ENCODE data around the gene RNF123.
A peak's percentile ranks its signal among the peaks of the same experiment; 100 is the strongest.

Gene RNF123

DNA sequence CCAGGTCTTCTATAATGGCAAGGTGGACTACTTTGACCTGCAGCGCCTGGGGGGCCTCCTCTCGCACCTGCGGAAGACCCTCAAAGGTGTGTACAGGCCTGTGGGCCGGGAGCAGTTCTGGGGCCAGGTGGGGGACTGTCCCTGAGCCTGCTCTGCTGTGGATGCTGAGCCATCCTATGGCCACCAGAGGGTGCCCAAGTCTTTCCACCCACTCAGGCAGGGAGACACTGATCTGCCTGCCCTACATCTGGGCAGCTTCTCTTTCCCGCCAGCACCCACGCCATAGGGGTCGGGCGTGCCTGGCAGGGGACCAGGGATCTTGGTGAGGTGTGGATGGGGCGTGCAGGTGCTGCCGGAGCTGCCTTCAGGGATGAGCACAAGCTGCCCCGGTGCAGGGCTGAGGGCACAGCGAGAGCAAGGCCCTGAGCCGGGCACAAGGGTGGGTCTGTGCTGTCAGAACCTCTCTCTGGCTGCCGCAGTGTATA lies 14.1 kb downstream of the RNF123 start:
- DNase-seq (ENCODE audit: low spot score) = peak; percentile 72

DNA sequence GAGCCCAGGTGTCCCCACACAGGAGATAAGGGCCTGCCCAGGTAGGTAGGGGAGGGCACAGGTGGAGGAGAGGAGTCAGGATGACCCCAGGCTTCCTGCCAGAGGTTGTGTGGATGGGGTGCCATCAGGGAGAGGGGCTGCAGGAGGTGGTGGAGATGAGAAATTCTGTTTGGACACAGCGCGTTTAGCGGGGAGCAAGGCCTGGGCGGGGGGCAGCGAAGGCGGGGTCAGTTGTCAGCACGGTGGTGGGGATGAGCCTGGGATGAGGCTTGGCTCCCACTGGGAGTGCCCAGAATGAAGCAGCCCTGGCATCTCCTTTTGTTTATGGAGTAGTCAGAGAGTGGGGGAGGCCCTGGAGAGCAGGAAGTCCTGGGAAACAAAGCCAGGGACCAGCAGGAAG lies 14.6 kb downstream of the RNF123 start:
- DNase-seq (ENCODE audit: low spot score) = no peak

DNA sequence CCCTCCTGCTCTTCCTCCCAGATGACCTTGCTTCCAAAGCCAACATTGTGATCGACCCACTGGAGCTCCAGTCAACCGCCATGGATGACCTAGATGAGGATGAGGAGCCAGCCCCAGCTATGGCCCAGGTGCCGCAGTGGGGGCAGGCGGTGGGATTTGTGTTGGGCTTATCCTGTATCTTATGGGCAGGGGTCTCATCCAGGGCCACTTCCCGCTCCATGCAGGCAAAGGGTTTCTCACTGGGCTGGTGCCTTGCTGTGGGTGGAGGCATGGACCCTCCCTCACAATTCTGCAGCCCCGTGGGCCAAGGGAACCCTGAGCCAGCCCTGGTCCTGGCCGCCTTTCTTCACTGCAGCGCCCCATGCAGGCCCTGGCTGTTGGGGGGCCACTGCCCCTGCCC lies 15.3 kb downstream of the RNF123 start:
- no peak for DNase-seq (ENCODE audit: low spot score)

DNA sequence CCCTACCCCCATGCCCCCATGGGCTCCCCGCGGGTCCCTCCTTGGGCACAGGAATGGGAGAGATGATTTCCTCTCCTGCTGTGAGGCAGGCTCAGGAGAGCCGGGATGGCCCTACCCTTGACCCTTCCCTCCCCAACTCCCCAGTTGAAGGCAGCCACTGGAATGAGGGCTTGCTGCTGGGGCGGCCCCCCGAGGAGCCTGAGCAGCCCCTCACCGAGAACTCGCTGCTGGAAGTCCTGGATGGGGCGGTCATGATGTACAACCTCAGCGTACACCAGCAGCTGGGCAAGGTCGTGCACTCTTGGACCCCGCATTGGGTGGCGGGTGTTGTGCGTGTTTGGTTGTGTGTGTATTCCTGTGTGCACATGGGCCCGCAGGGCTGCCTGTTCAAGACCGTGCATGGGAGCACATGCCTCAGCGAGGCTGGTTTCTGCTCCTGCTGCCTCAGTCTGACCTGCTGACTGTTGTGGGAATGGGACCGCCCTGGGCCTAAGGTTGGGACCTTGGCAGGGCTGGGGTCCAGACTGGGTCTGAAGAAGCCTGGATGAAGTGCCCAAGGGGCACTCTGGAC lies 16.1 kb downstream of the RNF123 start:
- no peak for DNase-seq (ENCODE audit: low spot score)

DNA sequence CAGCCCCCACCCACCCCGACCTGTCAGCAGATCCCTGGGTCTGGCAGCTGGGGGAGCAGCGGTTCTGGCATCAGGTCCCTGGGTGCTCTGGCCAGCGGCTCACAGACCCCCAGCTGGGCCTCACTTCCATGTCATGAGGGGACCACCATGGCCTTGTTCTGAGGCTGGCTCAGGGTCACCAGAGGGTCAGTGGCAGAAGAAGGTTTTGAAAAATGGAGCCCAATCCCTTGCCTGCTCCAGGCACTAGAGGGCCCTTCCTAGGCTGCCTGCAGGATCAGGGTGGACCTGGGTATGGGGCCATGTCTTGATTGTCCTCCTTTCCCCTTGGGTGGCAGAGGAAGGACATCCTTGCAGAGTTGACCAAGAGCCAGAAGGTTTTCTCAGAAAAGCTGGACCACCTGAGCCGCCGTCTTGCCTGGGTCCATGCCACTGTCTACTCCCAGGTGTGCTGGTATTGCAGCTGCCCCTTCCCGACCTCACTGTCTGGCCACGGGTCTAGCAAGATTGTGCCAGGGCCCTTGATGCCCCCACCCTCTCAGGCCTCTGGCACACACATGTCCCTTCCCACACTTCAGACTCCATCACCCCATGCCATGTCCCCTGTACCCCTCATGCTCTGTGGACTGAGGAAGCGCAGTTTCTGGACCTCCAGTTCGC lies 17.2 kb downstream of the RNF123 start:
- DNase-seq (ENCODE audit: low spot score) = no peak

DNA sequence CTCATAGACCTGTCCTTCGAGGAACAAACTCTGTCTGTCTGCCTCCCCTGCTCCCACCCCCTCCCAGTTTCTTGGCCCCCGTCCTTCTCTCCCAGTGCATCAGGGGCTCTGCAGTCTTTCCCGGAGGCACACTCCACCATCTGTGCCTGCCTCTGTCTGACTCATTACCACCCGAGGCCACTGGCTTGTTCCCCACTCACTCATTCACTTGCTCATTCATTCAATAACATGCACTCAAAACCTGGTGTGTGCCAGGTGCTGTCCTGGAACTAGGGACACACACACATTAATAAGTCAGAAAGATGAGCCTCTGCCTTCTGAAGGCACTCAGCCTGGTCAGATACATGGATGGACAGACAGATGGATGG lies 17.7 kb downstream of the RNF123 start:
- peak; percentile 66 for DNase-seq (ENCODE audit: low spot score)

DNA sequence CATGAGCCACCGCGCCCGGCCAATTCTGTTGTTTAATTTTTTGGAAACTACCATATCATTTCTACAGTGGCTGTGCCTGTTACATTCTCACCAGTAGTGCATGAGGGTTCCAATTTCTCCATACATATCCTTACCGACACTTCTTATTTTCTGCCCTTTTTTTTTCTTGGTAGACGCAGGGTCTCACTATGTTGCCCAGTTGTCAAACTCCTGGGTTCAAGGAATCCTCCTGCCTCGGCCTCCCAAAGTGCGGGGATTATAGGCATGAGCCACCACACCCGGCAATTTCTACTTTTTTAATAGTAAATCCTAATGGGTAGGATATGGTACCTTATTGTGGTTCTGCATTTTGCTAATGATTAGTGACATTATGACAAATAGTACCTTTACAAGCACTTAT lies 20.5 kb downstream of the RNF123 start:
- DNase-seq (ENCODE audit: low spot score) = no peak

DNA sequence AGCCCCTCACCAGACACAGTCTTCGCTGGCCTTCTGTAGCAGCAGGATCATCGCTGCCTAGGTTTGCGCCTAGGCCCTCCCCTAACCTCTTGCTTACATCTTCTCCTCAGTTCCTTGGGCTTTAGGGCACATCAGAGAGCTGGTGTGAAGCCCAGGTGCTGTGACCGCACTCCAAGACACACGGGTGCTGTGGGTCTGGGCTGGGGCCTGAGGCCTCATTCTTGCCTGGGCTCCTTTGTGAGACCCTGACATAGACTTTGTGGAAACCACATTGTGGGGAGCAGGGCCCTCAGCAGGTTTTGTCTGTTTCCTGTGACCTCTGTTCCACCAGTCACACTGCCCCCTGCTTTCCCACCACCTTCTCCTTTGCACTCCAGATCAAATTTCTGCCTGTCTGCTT lies 22.1 kb downstream of the RNF123 start:
- no peak for DNase-seq (ENCODE audit: low spot score)

DNA sequence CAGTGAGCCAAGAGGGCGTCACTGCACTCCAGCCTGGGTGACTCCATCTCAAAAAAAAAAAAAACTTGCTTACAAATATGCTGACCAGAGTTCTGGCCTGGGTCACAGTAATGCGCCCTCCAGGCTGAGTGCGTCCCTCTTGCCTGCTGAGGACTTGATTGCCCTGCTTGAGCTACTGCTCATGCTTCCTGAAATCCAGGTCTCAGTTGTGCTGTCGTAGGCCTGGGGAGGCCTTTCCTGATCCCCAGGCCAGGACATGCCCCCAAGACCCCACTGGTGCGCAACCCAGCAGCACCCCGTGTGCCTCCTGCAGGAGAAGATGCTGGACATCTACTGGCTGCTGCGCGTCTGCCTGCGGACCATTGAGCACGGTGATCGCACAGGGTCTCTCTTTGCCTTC lies 22.8 kb downstream of the RNF123 start:
- DNase-seq (ENCODE audit: low spot score) = no peak

DNA sequence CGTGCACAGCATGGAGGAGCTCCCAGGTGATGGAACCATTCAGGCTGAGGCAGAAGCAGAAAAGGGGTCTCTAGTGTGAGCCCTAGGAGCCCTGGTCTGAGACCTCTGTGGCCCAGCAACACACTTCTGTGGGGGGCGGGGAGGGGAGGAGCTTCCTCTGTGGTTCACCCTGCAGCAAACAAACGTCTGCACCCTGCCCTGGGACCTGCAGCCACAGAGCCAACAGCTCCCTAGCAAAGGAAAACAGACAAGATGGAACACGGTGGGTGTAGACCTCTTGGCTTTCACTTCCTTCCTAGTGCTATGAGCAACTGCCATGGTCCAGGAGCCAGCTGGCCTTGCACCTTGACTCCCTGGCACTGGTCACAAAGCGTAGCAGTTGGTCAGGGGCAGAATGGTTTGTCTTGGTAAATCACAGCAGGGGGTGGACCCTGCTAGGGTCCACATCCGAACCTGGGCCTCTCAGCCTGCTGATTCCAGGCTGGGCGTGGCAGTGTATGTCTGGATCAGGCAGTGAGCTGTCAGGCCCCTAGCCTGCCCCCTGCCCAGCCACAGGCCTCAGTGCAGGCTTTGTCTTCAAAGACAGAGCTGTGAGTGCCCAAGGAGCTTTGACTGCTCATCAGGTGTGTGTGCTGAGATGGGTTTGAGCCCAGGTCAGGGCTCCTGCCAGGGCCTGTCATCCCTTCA lies 23.4 kb downstream of the RNF123 start:
- no peak for DNase-seq (ENCODE audit: low spot score)

DNA sequence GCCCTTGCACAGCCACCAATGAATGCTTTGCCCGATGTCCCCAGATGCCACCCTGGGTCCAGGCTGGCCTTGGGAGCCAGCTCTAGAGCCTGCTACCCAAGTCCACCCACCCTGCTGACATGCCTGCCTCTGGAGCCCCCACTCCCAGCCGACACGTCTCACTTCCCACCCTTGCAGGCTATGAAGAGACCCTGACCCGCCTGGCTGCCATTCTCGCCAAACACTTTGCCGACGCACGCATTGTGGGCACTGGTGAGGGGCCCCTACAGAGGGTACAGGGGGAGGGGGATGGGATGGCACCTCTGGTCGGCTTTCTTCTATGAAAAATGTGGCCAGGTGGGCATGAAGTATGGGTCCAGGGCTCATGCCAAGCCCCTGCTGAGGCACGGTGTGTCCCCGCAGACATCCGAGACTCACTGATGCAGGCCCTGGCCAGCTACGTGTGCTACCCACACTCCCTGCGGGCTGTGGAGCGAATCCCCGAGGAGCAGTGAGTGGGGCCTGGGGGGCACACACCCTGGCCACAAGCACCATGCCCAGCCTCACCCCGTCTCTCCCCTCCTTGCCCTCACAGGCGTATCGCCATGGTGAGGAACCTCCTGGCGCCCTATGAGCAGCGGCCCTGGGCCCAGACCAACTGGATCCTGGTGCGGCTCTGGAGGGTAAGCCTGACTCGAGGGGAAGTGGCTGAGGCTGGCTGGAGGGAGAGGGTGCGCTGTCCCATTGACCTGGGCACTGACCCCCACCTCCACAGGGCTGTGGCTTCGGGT lies 24.2 kb downstream of the RNF123 start:
- DNase-seq (ENCODE audit: low spot score) = no peak

DNA sequence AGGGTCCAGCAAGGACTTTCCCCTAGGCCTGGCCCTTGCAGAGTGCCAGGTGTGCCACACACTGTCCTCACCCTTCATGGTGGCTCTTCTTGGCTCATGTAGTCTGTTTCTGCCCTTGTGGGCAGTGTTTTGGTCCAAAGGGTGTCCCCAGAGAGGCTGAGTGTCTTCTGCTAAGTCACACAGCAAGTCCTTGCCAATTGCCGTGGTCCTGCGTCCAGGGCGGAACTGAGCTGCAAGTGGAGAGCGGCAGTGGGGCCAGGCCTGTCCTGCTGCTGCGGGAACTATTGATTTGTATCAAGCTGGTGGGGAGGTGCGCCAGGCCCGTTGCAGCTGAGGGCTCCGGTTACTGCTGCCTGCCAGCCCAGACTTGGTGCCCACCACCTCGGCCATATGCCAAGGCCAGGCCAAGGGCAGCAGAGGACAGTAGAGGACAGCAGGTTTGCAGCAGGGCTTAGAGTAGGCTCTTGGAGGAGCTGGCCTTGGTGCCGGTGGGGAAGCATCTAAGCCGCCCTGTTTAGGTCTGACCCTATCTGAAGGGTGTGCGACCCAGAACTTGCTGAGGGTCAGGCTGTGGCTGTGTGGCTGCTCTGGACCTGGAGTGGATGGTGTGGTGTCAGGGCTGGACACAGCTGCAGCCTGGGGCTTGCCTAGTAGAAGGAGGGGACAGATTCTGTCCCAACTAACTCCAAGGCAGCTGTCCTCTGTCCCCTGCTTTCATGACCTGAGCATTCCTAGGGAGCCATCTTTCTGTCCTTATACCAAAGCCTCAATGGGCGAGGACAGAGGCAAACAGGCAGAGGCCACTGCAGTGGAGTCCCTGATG lies 25.6 kb downstream of the RNF123 start:
- no peak for DNase-seq (ENCODE audit: low spot score)

DNA sequence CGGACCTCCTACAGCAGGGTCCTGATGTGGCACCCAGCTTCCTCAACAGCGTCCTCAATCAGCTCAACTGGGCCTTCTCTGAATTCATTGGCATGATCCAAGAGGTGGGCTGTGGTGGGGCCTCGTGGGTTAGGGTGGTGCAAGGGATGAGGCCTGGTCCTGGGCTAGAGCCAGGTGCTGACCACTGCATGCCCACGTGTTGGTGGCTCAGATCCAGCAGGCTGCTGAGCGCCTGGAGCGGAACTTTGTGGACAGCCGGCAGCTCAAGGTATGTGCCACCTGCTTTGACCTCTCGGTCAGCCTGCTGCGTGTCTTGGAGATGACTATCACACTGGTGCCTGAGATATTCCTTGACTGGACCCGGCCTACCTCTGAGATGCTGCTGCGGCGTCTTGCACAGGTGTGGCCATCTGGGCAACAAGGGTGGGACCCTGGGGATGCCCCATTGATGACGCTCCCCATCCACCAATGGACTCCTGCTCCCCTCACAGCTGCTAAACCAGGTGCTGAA lies 26.3 kb downstream of the RNF123 start:
- no peak for DNase-seq (ENCODE audit: low spot score)

DNA sequence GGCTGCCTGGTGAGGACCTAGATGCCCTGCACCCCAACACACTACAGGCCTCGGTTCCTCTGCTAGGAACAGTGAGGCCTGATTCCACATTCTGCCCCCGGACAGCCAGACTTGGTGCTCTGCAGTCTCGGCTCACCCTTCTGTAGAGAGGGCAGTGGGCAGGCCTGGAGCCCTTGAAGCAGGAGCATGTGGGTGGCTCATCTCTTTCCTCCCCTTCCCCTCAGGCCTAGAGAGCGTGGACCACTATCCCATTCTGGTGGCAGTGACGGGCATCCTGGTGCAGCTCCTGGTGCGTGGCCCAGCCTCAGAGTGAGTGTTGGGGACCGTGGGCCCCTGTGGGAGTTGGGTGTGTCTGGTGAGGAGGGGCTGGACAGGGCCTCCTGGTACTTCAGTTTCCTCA lies 26.8 kb downstream of the RNF123 start:
- DNase-seq (ENCODE audit: low spot score) = no peak

DNA sequence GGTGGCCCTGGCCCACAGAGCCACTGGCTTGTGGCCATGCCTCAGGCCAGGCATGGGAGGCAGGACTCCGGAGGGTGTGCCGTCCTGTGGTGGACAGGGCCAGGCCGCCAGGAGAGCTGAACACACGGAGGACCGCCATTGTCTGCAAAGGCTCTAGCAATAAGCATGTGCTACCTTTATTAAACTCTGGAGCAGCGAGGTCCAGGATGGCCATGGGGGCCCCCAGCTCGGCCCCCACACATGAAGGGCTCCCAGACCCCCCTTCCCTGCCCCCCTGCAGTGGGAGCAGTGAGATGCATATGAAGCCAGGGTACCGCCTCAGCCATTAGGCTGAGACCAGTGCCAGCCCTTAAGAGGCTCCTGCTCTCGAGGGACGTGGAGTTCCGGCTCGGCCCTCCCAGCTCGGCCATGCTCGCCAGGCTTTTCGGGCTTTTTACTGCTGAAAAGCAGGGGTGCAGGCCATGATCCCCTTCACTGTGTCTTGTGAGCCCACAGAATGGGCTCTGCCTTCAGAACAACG lies 27.4 kb downstream of the RNF123 start:
- DNase-seq (ENCODE audit: low spot score) = no peak

DNA sequence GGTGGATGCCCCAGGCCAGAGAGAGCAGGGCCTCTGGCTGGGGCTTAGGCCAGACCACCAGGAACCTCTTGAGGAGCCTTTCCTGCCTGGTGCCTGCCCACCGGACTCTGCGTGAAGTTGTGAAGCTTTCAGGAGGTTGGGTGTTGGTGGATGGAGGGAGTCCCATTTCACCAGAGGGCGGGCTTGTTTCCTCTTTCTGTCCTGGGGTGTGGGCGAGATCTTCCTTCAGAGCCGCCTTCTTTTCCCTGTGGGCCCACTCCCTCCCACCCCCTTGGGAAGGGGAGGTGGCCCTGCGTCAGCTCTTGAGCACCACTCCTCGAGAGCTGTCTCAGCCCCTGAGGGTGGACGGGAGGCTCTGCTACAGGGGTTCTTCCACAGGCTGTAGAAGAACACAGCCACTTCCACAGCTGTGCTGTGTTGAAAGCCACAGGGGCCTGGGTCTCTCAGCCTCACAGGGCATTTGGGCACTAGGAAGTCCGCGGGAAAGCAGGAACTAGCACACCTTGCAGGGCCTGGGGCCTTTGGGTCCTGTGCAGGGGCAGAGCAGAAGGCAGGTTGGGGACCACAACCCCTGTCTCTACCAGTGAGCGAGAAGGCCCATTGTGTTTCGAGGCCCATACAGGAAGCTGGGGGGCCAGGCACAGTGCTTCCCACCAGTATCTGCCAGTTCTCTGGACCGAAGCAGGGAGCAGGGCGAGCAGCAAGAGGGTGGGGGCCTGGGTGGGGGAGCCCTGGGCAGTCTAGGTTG lies 28.0 kb downstream of the RNF123 start:
- no peak for DNase-seq (ENCODE audit: low spot score)

DNA sequence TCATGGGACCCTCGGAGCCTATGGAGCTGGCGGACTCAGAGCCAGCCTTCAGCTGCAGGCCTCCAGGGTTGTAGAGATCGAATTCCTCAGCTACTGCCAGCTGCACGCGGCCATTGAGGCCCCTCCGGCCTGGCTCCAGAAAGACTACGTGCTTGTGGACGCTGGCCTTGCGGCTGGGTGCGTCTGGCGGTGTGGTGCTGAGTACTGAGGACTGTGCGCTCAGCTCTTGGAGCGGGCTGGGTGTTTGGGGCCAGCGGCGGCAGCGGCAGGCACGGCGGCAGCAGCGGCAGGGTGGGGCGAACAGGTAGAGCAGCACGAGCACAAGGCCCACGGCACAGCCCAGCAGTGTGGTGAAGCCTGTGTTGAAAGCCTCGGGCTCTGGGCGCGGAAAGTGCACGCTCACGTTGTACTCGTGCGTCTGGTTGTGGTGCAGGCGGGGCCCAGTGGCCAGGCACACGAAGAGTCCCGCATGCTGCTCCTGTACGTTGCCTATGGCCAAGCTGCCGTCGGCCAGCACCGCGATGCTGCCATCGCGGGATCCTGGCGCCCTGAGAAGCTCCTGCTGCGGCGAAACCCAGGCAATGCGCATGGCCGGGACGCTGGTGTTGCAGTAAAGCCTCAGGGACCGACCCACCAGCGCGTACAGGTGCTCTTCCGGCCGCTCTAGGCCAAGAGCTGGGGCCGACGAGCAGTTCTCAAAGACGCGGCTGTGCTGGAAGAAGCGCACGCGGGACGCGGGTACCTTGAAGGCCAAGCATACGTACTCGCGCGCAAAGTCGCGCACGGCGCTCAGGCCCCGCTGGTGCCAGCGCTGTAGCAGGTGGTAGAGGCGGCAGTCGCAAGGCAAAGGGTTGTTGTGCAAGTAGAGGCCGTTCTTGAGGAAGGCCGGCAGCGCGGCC lies 28.9 kb downstream of the RNF123 start:
- no peak for DNase-seq (ENCODE audit: low spot score)

DNA sequence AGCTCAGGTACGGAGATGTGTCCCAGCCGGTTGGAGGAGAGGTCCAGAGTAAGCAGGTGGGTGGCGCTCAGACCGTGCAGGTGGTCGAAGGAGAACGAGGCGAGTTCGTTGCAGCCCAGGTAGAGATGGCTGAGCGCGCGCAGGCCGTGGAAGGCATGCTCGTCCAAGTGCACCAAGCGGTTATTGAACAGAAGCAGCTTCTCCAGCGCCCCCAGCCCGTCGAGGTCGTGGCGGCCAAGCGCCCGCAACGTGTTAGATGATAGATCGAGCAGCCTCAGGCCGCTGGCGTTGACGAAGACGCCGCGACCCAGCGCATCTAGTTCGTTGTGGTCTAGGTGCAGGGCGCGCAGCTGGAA lies 29.5 kb downstream of the RNF123 start:
- no peak for DNase-seq (ENCODE audit: low spot score)

DNA sequence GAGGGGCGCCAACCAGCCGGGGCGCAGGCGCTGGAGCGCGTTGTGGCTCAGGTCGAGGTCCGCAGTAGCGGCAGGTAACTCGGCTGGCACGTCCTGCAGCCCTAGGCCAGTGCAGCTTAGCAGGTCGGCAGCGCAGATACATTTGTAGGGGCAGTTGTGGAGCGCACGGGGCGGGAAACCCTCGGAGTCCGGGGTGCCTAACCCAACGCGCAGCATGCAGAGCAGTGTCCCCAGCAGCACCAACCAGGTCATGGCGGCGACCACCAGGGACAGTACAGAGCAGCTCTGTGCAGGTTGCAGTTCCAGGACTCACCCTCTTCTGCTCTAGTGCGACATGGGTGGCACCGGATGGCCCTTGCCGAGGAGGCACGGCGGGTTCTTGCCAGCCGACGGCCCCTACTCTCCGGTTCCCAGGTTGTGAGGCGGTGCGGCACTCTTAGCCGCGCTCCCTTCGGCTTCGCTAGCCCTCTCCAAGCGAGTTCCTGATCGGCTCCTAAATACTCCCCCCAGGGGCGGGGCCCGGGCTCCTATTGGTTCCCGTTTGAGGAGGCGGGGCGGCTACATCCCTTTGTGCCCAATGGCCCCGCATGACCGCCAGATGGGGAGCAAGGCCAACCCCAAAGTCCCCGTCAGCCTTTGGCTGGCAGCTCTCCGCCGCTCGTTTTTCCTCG lies 30.0 kb downstream of the RNF123 start, which contains the start of gene AMIGO3:
TSS of gene AMIGO3 (minus strand) at position 471 of the 671 bp plus-strand sequence. CDS start at position 252, 219 bp downstream.
- DNase-seq (ENCODE audit: low spot score) = peak; percentile 94
